Measurements from ENCODE around the gene NRG2. TPM values are rescaled to one million over a fixed set of nuclear protein-coding genes. Genes with fewer than 3 reads are reported as not detected.
A peak's percentile ranks its signal among the peaks of the same experiment; 100 is the strongest.

Gene NRG2
- total RNA-seq (2013), result 0.04 TPM
- under 1 TPM in 1 of 3 donors, not detected in 2; 0.01 TPM for polyA plus RNA-seq
- under 0.01 TPM in 1 of 2 replicates, not detected in the other for polyA minus RNA-seq
- total RNA-seq, result 0 to 1.5 (median 0.07) reads per million in 11 experiments

GRCh38 chr5:140042643-140043507 is at the start of gene NRG2:
Gene NRG2 (minus strand): TSS chr5:140043299.
- Histone ChIP-seq H3K27ac (ENCODE audit: low read depth in 1 of 2, low read length in 2 of 2) (no peak within 1 kb of the TSS), H3K79me2 (ENCODE audit: insufficient read depth, low read length) (no peaks in the 10 kb centered on the region), H3K9me3 (replicated peaks in 1 of 2; ENCODE audit: control insufficient read depth in 1 of 2, insufficient read depth in 1 of 2, low read length in 2 of 2) (peaks cover 0 to 8% of the 10 kb centered on the region in 2 donors), H4K20me1 (ENCODE audit: insufficient read depth, low read length) (no peaks in the 10 kb centered on the region), H3K4me2 (replicated peaks; ENCODE audit: extremely low read depth, low read length, poor library complexity, severe bottlenecking) (peak within 1 kb of the TSS; percentile 81), H3K27me3 (ENCODE audit: control insufficient read depth in 2 of 2, insufficient read depth in 2 of 2, low read length in 2 of 2) (peaks cover 43 to 88% of the 10 kb centered on the region in 2 donors), H2AFZ (ENCODE audit: insufficient read depth, low read depth, low read length, poor library complexity, severe bottlenecking) (peak within 1 kb of the TSS; percentile 64), H3K9ac (ENCODE audit: insufficient read depth, low read length, poor library complexity, severe bottlenecking) (no peak within 1 kb of the TSS), H3K4me1 (ENCODE audit: control insufficient read depth in 1 of 2, insufficient read depth in 2 of 2, low read length in 2 of 2) (peaks cover 29 to 32% of the 10 kb centered on the region in 2 donors), H3K36me3 (replicated peaks in 1 of 2; ENCODE audit: control insufficient read depth in 1 of 2, insufficient read depth in 2 of 2, low read length in 2 of 2) (no peaks in the 10 kb centered on the region), H3K4me3 (replicated peaks in 1 of 3; ENCODE audit: low read depth in 2 of 3, low read length in 3 of 3) (peak within 1 kb of the TSS; percentile 7 to 69 (median 18))
- peak within 1 kb of the TSS; percentile 70 to 93 for H3K4me3 Mint-ChIP-seq
- peaks cover 56 to 83% (median 76%) of the 10 kb centered on the region in 3 donors for H3K27me3 Mint-ChIP-seq (ENCODE audit: low read depth in 3 of 3)
- WGBS (ENCODE audit: insufficient coverage), result under 1% methylated on average over 82 of the region's 82 CpGs
- peaks cover 3 to 4% of the 10 kb centered on the region in 2 donors for H3K36me3 Mint-ChIP-seq
- peaks cover 38% of the 10 kb centered on the region for H3K4me1 Mint-ChIP-seq
- TF ChIP-seq, protein P1, sequence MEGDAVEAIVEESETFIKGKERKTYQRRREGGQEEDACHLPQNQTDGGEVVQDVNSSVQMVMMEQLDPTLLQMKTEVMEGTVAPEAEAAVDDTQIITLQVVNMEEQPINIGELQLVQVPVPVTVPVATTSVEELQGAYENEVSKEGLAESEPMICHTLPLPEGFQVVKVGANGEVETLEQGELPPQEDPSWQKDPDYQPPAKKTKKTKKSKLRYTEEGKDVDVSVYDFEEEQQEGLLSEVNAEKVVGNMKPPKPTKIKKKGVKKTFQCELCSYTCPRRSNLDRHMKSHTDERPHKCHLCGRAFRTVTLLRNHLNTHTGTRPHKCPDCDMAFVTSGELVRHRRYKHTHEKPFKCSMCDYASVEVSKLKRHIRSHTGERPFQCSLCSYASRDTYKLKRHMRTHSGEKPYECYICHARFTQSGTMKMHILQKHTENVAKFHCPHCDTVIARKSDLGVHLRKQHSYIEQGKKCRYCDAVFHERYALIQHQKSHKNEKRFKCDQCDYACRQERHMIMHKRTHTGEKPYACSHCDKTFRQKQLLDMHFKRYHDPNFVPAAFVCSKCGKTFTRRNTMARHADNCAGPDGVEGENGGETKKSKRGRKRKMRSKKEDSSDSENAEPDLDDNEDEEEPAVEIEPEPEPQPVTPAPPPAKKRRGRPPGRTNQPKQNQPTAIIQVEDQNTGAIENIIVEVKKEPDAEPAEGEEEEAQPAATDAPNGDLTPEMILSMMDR (IDR thresholded peaks at IDR 0.05), result peak; percentile 47
- peaks cover 0 to 9% (median 3%) of the 10 kb centered on the region in 7 donors for H3K9me3 Mint-ChIP-seq
- H3K27ac Mint-ChIP-seq, result no peak within 1 kb of the TSS
- intact Hi-C loops (cut with micrococcal nuclease), result no loop called here
- DNase-seq, result peak in 2 of 3 donors; percentile 11 to 17

GRCh38 chr5:140090251-140090650 is 47.2 kb upstream of the NRG2 start:
- H3K9ac ChIP-seq (ENCODE audit: insufficient read depth, low read length, poor library complexity, severe bottlenecking), result no peak overlapping the region
- Mint-ChIP-seq H3K27me3 (ENCODE audit: low read depth in 3 of 3) (peaks cover 12 to 25% (median 13%) of the 10 kb centered on the region in 3 donors), H3K4me1 (no peaks in the 10 kb centered on the region), H3K27ac (no peak overlapping the region), H3K4me3 (no peak overlapping the region), H3K9me3 (peaks cover 9 to 24% (median 18%) of the 10 kb centered on the region in 7 donors), H3K36me3 (no peaks in the 10 kb centered on the region)
- no peak for DNase-seq
- H3K27me3 ChIP-seq (ENCODE audit: control insufficient read depth in 2 of 2, insufficient read depth in 2 of 2, low read length in 2 of 2), result peaks cover 9 to 30% of the 10 kb centered on the region in 2 donors
- intact Hi-C loops (cut with micrococcal nuclease), result no loop called here
- H2AFZ ChIP-seq (ENCODE audit: insufficient read depth, low read depth, low read length, poor library complexity, severe bottlenecking), result no peak overlapping the region
- H3K9me3 ChIP-seq (replicated peaks in 1 of 2; ENCODE audit: control insufficient read depth in 1 of 2, insufficient read depth in 1 of 2, low read length in 2 of 2), result peaks cover 4 to 15% of the 10 kb centered on the region in 2 donors
- WGBS (ENCODE audit: insufficient coverage), result no CpG with 5 or more reads among the region's 1 CpG
- H3K4me1 ChIP-seq (ENCODE audit: control insufficient read depth in 1 of 2, insufficient read depth in 2 of 2, low read length in 2 of 2), result no peaks in the 10 kb centered on the region
- H3K79me2 ChIP-seq (ENCODE audit: insufficient read depth, low read length), result no peaks in the 10 kb centered on the region
- no peak overlapping the region for H3K4me3 ChIP-seq (replicated peaks in 1 of 3; ENCODE audit: low read depth in 2 of 3, low read length in 3 of 3)
- no peaks in the 10 kb centered on the region for H3K36me3 ChIP-seq (replicated peaks in 1 of 2; ENCODE audit: control insufficient read depth in 1 of 2, insufficient read depth in 2 of 2, low read length in 2 of 2)
- H3K27ac ChIP-seq (ENCODE audit: low read depth in 1 of 2, low read length in 2 of 2), result no peak overlapping the region
- TF ChIP-seq, protein P1 (IDR thresholded peaks at IDR 0.05), result no peak
- no peak overlapping the region for H3K4me2 ChIP-seq (replicated peaks; ENCODE audit: extremely low read depth, low read length, poor library complexity, severe bottlenecking)
- H4K20me1 ChIP-seq (ENCODE audit: insufficient read depth, low read length), result no peaks in the 10 kb centered on the region
